Activated T-cell treated with anti-CD3 and anti-CD28 coated beads for 4 hours (primary cell): ENCODE data around the gene METRNL.
"Not testable (repeated sequence)": the region's sequence is repeated elsewhere in the genome, so short reads cannot be mapped to it uniquely, and the experiment has no call there.

Source experiments
- DNase-seq: peaks from one replicate; pipeline ENCODE4 v3.0.0-alpha.2; 2020

METRNL gene

GRCh38 chr17:83109793-83110645, 30.6 kb downstream of the METRNL start:
- DNase-seq, result no peak

DNA sequence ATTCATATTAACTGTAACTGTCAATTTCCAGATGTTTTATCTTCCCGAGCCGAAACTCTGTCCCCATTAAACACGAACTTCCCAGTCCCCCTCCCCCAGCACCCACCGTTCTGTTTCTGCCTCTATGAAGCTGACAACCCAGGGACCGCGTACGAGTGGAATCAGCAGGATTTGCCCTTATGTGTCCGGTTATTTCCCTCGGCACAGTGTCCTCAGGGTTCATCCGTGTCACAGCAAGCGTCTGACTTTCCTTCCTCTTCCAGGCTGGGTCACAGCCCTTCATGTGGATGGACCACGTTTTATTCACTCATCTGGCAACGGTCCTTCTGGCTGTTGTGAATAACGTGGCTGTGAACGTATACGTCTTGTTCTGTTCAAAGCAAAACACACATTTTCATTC, 31.3 kb downstream of the METRNL start:
- DNase-seq, result no peak

GRCh38 chr17:83111516-83112282, 32.3 kb downstream of the METRNL start:
- DNase-seq, result no peak

DNA sequence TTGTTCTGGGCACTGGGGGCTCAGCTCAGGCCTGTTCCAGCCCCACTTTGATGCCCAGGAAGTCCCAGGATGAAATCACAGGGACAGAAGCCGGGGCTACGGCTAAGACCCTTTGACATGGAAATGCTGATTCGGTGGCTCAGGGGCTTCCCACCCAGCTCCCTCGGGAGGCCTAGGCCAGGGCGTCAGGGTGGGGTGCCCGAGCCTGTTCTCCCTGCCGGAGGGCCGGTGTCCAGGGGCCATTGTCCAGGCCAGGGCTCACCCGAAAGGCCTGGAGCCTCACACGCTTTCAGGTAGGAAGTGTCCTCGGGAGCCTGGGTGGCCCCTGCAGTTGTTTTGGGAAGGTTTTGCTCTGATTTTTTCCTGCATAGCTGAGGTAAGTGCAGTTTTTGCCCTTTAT, 34.0 kb downstream of the METRNL start:
- DNase-seq, result no peak

- no peak for DNase-seq
Observed at GRCh38 chr17:83113792-83114191, 34.4 kb downstream of the METRNL start.

DNA sequence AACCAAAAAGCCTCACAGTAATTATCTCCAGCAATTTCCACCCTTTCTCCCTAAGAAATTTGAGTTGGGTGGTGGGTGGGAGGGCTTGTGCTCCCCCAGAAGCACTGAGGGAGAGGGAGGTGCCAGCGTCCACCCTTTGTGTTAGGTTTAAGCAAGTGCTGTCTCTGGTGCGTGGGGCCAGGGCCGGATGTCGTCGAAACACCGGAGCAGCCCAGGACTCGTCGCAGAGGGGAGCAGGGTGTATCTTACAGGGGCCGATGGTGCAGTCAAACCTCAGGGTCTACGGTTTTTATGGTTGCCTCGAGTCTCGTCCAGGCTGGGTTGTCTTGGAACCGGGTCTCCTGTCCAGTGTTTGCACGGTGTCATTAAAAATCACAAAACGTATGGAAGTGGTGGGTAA, 35.3 kb downstream of the METRNL start:
- no peak for DNase-seq

DNA sequence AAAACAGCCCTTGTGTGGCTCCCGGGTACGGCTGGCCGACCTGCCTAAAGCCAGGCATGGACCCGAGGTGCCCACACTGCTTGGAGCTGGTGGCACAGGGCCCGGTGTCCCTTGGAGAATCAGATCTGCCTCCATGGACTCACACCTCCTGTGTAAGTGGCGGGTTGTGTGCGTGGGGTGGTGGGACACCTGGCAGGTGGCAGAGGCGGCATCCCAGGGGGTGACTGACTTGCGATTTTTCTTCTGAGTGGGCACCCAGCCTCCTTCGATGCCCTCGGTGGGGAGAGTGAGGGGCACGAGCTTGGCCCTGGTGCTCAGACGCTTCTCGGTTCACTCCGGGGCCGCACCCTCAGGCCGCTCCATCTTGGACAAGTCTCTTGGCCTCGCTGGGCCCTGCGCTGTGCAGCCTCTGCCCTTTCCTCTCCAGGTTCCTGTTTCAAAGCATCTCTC, 35.8 kb downstream of the METRNL start:
- no peak for DNase-seq

- DNase-seq, result no peak
Observed at GRCh38 chr17:83115832-83116231, 36.4 kb downstream of the METRNL start.

- no peak for DNase-seq
Observed at GRCh38 chr17:83116311-83116771, 36.9 kb downstream of the METRNL start.

GRCh38 chr17:83116783-83117555, 37.6 kb downstream of the METRNL start:
- DNase-seq, result no peak

DNA sequence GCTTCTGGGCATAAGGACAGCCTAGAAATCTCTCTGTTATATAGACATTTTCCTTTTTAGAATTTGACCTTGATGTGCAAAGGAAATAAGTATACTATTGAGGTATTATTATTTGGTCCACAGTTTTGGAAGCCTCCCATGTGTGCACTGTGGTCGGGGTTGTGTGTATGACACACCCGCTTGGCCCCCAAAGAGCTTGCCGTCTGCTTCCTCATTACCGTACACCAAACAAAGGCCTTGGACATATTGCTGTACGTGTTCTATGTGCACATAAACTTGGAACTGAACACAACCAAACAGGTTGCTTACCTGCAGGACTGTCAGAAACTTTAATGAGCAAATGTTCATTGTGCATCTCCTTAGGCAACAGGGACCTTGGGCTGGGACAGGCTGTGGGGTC, 38.2 kb downstream of the METRNL start:
- DNase-seq, result no peak

DNA sequence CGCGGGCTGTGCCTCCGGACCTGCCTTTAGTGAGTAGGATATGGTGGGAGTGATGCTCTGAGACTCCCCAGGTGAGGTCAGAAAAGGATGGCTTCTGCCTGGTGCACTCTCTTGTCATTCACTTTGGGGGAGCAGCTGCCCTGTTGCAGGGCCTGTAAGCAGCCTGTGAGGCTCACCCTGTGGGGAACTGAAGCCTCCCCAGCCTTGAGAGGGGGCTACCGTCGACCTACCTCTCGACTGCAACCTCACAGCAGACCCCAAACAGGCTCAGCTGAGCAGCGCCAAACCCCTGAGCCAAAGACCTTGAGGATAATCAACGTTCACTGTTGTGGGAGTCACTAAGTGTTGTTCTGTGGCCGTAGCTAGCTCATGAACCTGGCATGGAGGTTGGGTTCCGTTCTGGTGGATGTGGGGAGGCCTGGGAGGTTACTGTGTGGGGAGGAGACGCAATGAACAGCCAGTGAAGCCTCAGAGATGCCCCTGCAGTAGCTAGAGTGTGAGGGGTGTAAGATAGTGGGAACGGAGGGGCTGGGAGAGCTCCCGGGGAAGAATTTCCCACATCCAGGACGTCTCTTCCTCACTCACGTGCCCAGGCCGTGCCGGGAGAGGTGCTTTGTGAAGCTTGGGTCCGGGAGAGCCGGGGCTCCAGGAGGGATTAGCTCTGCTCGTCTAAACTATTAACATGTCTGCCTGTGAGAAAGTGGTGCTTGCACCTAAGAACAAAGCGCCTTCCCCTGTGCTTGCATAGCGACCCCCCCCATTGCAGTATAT, 38.8 kb downstream of the METRNL start:
- DNase-seq, result no peak

GRCh38 chr17:83119987-83120864, 40.8 kb downstream of the METRNL start:
- DNase-seq, result no peak

- DNase-seq, result not testable (repeated sequence)
Observed at GRCh38 chr17:83121473-83121872, 42.1 kb downstream of the METRNL start.

DNA sequence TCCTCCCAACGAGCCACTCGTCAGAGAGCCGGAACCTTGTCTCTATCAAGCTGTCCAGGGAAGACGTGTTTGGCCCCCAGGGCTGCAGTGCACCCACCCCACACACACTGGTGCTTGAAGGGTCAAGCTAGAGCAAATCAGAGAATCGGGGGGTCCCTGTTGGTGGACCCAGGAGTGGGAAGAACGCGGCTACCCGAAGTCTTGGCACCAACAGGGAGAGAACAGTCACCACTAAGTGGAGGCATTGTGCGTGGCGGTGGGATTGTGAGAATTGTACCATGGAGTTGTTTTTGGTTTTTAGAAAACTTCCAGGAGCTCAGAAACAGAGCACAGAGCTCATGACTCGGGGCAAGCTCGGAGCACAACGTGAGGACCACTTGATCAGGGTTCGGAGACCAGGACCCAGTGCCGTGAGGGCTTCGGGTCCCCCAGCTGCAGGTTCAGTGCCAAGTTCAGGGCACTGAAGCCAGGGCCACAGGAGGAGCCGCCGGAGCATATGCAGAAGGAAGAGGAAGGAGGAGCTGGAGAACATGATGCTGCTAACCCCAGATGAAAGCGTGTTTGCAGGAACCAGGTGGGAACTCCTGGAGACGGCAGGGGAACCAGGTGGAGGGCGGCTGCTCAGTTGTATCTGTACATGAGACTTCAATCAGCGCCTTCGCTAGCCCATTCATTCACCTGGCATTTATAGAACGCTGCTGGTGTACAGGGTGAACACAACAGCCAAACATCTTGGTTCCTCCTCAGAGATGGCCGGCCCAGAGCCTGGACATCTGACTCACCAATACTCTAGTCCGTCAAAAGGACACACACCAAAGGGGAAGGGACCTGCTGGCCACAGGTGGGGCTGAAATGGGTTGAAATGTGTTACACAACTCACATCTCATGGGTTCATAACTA, 42.8 kb downstream of the METRNL start:
- DNase-seq, result no peak

GRCh38 chr17:83122834-83123233, 43.4 kb downstream of the METRNL start:
- DNase-seq, result no peak

- no peak for DNase-seq
Observed at GRCh38 chr17:83123896-83124801, 44.7 kb downstream of the METRNL start.

DNA sequence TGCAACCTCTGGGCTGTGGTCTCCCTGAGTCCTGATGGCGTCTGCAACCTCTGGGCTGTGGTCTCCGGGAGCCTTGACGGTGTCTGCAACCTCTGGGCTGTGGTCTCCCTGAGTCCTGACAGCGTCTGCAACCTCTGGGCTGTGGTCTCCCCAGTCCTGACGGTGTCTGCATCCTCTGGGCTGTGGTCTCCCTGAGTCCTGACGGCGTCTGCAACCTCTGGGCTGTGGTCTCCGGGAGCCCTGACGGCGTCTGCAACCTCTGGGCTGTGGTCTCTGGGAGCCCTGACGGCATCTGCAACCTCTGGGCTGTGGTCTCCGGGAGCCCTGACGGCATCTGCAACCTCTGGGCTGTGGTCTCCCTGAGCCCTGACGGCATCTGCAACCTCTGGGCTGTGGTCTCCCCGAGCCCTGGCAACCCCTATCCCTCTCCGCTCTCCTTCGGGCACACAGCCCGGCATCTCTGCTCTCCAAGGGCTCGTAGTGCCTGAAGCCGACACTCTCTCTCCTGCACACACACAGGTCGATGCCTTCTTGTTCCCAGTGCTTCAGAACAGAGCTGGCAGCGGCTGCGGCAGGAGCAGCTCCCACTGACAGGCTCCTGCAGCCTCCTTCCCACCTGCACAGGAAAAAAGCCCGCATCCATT, 45.6 kb downstream of the METRNL start:
- DNase-seq, result no peak
